B cell (primary cell): ENCODE results near the gene AGAP1.

Experiments used
- EZH2 ChIP-seq: IDR thresholded peaks from 2 replicates; pipeline ENCODE4 v1.6.1; 2012; ENCODE audit warnings: borderline replicate concordance, low read depth, mild to moderate bottlenecking, moderate library complexity, low read length; ENCODE audit not compliant: insufficient read depth, poor library complexity, severe bottlenecking
- TF ChIP-seq, protein P1 (sequence below): fragments of 200-600 bp; IDR thresholded peaks from one replicate; pipeline ENCODE4 v1.8.0; 2022; ENCODE audit warnings: antibody characterized with exemption, mild to moderate bottlenecking

- no peak for TF ChIP-seq EZH2
- TF ChIP-seq, protein P1, sequence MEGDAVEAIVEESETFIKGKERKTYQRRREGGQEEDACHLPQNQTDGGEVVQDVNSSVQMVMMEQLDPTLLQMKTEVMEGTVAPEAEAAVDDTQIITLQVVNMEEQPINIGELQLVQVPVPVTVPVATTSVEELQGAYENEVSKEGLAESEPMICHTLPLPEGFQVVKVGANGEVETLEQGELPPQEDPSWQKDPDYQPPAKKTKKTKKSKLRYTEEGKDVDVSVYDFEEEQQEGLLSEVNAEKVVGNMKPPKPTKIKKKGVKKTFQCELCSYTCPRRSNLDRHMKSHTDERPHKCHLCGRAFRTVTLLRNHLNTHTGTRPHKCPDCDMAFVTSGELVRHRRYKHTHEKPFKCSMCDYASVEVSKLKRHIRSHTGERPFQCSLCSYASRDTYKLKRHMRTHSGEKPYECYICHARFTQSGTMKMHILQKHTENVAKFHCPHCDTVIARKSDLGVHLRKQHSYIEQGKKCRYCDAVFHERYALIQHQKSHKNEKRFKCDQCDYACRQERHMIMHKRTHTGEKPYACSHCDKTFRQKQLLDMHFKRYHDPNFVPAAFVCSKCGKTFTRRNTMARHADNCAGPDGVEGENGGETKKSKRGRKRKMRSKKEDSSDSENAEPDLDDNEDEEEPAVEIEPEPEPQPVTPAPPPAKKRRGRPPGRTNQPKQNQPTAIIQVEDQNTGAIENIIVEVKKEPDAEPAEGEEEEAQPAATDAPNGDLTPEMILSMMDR: no peak
Observed at GRCh38 chr2:236173036-236173728, 679.3 kb downstream of the AGAP1 start.
